Stimulated activated CD8-positive, alpha-beta memory T cell treated with anti-CD3 and anti-CD28 coated beads, Interleukin-4, amount 100 ng/mL, for 24 hours (primary cell): Measurements from ENCODE around the gene ZNF311.

Experiments used
- DNase-seq: peaks from one replicate; pipeline ENCODE4 v3.0.0-alpha.2; 2020; ENCODE audit warnings: low read depth

ZNF311 gene

DNA sequence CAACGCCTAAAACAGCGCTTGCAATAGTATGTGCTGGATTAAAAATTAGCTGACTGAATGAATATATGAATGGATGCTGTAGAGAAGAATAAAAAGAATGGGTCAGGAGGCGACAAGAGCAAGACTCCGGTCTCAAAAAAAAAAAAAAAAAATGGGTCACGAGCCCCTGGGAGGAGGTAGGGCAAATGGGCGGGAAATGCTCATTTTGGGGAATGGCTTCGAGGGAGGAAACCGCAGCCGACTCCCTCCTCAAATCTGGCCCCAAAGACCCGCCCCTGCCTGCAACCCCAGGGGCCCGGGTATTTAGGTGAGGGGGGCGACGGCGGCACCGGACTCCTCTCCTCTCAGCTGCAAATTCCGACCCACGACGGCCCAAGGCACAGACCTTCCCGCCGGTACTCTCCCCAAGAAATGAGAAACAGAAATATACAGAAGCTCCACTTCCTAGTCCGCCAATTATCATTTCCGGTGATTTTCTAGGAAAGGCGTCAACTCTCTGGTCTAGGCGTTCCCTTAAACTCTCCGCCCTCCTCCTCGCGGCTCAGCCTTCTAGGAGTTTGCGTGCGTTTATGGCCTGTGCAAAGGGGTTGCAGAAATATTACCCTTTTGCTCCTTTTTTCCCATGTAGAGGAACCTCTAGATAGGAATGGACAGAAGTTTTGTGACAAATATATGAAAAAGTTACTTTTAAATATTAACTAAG lies at the start of gene ZNF311:
TSS of gene ZNF311 (minus strand) at position 133 of the 703 bp plus-strand sequence. CDS start 1,361 bp downstream, outside the sequence.
- no peak for DNase-seq

DNA sequence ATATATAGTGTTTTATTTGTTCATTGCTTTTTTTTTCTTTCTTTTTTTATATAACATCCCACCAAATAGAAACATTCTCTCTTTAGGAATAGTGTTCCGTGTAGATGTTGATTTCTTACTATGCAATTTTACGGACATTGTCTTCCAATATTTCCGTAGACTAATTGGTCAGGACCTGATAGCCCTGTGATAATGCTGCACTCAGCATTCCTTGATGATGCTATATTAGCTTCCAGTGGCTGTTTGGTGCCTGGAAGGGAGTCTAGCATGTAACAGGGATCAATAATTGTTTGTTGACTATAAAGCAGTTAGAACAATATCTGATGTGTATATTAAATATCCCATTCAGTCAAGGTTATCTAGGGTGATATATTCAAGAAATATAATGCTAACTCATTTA lies 46.6 kb upstream of the ZNF311 start:
- no peak for DNase-seq

DNA sequence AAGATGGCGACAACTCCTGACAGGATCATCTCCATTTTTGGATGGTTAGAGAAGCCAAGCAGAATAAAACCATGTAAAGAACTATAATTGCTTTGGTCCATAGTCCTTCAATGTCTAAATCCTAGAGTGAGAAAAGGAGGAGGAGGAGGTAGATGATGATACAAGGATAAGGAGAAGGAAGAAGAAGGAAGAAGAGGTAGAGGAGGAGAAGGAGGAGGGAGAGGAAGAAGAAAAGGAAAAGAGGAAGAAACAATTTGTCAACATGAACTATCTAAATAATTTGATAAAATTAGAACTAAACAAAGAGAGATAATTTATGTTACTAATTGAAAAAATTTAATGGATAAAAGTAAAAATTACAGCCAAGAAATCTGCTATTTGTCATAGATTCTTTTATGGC lies 40.0 kb upstream of the ZNF311 start, which contains the start of gene OR2W1:
TSS of gene OR2W1 (minus strand) at position 101 of the 400 bp plus-strand sequence. CDS start at position 101, 0 bp downstream.
- DNase-seq, result no peak

DNA sequence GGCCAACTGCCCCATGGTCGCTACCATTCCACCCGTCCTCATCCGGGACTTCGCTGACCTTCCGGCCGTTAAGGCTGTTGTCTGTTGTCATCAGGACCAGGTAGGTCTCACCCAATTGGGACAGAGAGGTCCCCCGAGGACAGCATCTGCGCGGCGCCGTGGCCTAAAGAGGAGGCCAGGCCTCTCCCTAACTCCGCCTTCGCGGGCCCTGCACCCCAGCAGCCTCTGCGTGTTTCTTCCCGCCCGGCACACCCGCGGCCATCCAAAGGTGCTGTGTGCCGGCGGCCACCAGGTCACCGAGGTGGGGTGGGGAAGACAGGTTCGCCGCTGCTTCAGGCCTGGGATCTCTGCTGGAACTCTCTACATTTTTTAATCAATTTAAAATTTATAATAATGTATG lies 30.8 kb upstream of the ZNF311 start:
- DNase-seq, result no peak

DNA sequence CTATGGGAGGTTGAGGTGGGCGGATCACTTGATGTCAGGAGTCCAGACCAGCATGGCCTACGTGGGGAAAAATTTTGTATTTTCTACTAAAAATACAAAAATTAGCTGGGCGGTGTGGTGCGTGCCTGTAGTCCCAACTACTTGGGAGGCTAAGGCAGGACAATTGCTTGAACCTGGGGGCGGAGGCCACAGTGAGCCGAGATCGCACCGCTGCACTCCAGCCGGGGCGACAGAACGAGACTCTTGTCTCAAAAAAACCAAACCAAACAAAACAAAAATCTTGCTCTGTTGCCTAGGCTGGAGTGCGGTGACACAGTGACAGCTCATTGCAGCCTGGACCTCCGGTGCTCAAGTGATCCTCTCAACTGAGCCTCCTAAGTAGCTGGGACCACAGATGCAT lies 23.7 kb upstream of the ZNF311 start:
- no peak for DNase-seq

DNA sequence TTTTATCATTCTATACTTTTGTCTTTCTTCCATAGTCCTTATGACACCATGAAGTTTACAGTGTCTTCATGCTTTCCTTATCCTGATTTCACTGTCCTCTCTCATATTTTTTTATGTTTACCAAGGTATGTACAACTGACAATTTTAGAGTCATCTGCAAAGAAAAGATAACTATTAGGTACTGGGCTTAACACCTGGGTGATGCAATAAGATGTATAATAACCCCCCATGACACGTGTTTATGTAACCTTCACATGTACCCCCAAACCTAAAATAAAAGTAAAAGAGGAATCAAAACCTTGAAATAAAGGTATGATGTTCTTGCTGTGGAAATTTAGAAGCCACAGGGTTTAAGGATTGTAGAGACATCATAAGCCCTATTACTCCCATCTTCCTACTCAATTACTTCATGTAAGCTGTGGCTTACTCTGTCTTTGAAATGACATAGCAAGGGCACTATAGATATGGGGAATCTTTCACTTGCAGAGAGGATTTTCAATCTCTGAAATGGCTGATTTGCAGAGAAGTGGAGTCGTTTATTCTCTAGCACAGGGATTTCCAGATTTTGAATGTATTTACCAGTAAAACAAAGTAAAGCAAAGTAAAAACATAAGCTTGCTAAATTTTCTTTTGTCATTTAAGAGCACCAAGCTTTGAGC lies 20.9 kb upstream of the ZNF311 start:
- no peak for DNase-seq

DNA sequence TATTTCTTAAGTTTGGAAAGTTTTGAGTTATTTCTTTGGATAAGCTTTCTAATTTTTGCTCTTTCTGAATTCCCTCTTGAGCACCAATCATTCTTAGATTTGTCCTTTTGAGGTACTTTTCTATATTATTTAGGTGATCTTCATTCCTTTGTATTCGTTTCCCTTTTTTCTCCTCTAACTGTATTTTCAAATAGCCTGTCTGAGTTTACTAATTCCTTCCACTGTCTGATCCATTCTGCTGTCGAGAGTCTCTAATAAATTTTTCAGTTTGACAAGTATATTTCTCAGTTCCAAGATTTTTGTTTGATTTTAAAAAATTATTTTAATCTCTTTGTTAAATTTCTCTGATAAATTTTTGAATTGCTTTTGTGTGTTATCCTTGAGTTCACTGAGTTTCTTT lies 16.3 kb upstream of the ZNF311 start:
- no peak for DNase-seq

DNA sequence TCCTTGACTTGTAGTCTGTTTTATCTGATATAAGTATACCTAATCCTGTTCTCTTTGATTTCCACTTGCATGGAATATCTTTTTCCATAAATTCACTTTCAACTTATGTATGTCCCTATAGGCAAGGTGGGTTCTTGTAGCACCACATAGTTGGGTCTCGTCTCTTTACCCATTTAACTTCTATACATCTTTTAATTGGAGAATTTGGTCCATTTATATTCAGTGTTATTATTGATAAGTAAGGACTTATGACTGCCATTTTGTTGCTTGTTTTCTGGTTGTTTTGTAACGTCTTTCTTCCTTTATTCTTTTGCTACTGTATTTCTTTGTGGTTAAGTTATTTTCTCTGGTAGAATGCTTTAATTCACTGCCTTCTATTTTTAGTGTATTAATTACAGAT lies 14.5 kb upstream of the ZNF311 start:
- no peak for DNase-seq

DNA sequence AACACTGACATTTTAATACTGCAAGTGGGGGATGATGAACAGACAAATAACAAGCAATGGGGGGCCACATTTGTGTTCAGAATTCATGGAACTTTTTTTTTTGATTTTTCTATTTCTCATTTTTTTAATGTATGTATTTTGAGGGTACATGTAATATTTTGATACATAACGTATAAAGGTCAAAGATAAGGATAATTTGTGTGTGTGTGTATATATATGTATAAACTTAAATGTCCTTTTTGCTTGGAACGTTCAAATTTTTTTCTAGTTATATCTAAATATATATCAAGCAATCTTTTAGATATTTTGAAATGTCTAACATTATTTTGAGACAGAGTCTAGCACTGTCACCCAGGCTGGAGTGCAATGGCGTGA lies 12.3 kb upstream of the ZNF311 start:
- no peak for DNase-seq

DNA sequence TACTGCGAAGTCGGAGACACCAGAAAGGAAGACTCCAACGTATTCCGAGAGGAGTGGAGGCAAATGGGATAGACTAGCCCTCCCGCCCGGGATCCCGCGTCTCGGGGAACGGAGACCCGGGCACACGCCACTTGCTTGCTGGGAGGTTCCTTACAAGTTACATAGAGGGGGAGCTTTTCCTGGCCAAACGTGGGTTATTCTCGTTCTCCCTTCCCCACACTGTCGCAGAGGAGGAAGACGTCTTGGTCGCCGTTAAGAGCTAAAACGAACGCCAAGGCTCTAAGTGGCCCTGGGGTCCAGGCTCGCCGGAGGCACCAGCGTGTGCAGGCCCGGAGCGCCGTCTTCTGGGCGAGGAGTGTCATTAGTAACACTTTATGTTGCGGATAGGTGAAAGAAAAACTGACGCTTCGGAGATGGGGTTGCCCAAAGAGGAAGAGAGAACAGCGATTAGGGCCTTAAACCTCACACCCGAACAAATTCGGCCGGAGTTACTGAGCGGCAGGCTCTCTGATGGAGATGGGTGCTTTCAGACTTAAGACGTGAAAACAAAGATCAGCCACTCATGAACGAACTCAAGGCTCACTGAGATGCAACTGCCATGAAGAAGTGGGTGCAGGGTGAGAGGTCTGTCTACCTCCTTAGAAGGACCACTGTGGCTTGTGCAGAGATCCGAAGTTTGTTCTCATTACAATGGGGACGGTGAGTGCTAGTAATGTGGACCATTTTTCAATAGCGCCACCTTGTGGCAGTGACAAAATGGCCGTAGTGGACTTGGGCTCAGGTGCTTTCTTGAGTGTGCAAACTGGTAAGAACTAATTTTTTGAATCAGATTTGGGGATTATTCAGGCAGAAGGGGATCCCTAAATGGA lies 11.7 kb upstream of the ZNF311 start:
- DNase-seq, result peak; percentile 71

DNA sequence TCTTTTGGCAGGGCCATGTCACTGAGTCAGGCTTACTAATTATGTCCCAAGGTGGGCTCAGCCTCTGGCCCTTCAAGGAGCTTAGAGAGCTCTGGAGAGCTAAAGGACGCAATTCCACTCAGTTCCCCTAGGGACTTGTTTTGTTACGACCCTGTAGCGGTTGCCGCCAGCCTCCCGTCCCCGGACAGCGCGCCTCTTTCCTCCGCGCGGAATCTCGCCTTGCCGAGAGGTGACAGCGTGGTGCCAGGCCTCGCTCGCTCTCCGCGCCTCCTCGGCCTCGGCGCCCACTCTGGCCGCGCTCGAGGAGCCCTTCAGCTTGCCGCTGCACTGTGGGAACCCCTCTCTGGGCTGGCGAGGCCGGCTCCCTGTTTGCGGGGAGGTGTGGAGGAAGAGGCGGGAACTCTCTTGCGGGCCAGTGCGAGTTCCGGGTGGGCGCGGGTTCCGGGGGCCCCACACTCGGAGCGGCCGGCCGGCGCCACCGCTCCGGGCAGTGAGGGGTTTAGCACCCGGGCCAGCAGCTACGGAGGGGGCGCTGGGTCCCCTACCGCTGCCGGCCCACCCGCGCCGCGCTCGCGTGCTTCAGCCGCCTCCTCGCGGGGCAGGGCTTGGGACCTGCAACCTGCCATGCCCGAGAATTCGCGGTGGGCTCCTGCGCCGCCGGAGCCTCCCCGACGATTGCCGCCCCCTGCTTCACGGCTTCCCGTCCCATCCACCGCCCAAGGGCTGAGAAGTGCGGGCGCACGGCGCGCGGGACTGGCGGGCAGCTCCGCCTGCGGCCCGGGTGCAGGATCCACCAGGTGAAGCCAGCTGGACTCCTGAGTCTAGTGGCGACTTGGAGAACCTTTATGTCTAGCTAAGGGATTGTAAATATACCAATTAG lies 9.9 kb upstream of the ZNF311 start:
- no peak for DNase-seq

DNA sequence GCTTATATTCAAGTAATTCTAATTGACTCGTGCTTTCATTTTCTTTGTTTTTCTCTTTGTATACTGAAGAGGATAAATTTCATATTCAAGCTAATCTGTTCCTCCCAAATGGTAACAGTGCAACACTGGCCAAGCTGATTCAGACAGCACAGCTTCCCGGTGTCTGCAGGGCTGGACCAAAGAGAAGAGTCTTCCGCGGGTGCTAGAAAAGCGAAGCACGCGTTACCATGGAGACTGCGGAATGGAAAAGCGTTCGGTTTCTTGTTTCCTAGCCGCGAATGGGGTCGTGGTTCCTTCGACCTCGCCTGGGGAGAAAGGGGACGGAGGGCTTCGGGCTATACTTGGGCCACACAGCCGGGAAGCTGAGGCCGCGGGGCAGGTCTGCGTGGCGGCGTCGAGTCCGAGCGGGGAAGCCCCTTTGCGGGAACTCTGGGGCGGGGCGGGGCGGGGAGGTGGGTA lies 6.2 kb upstream of the ZNF311 start:
- peak; percentile 19 for DNase-seq

DNA sequence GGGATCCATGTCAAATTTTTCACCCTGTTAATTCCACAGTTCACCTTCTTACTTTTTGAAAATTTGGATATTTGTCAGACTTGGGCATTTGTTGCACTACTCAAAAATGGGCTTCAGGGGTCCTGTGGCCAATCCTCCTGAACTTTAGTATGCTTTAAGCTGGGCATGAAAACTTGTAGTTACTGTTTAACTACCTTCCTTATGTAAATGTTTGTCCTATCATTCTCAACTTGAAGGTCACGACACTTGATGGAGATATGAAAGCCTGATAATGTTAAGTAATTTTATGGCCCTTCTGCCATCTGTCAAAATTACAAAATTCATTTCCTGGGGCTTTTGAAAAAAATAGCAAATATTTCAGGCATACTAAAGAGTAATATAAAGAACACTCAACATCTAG lies 4.2 kb upstream of the ZNF311 start:
- DNase-seq, result no peak

DNA sequence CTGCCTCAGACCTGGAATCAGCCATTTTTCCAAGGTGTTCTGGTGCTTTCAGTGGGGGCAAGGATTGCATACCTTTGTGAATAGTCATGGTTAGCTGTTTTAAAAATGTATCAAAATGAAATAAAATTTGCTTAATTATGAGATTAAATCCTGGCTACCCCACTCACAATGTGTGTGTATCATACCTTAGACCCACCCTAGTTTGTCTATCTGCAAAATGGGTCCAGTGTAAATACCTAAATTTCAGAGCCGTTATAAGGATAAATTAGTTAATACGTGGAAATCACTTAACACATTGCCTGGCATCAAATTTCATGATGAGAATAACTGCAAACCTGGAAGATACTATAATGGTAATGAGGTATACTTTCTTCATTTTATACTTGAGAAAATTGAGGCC lies 3.0 kb upstream of the ZNF311 start:
- DNase-seq, result no peak

DNA sequence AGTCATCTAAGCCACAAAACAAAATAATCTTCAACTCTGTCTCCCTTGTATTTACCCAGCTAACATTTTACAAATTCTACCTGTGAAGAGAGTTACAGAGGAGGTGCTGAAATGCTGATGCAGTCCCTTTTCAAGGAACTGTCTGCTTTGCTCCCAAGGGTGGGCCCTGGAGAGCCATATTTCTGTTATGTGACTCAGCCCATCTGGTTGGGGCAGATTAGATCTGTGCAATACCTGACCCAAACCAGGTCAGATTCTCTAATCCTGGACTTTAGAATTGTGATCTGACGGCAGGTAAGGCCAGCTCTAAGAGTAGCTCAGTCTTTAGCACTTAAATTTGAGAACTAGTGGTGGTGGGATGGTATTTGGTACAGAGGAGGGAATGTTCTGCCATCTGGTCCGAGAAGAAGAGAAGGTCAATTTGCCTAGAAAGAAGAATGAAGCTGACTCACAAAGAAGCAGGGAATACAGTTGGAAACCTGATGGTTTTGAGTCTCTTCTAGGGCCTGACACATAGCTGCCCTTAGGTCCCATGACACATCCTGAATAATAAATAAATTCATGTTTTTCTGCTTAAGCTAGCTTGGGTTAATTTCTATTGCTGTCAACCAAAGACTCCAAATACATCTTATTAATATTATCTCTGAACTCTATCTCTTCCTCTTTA lies 8.1 kb downstream of the ZNF311 start:
- DNase-seq, result no peak

DNA sequence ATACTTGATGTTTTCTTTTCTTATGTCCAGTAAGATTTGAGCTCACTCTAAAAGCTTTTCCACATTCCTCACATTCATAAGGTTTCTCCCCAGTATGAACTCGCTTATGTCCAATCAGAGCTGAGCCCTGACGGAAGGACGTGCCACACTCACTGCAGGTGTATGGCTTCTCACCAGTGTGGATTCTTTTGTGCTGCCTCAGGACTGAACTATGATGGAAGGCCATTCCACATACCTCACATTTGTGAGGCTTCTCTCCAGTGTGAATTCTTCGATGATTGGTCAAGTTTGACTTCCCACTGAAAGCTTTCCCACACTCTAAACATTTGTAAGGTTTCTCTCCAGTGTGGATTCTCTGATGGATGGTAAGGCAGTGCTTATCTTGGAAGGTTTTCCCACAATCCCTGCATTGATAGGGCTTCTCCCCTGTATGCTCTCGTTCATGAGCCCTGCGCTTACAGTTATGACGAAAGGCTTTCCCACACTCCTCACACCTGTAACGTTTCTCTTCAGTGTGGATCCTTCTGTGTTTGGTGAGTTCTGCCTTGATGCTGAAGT lies 9.9 kb downstream of the ZNF311 start:
- DNase-seq, result no peak

DNA sequence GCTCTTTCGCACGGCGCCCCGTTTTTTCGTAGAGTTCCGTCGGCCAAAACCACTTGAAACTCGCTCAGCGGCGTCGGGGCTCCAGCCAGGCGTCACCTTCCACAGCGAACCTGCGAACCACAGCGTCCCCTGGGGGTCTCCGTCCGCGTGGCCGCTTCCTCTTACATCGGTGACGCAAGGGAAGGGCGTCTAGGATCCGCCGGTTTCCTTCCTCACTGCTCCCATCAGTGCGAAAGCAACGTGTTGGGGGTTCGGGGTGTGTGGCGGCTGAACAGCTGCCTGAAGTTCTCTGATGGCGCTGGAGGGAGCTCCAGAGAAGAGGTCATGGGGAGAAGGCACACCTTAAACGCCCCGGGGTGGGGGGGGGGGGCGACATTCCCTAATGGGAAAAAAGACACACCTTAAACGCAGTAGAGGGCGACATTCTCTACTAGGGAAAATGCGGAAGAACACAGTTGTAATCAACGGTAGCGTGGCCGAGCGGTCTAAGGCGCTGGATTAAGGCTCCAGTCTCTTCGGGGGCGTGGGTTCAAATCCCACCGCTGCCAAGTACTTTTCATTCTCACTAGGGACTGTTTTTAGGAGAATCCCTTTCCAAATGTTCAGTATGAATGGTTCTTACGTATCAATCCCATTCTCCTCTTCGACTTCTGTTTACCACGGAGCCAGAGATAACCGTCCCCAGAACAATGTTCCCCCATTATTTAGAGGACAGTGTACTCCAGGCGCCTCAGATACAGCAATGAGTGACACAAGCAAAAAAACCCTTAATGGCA lies 16.4 kb downstream of the ZNF311 start:
- peak; percentile 59 for DNase-seq

DNA sequence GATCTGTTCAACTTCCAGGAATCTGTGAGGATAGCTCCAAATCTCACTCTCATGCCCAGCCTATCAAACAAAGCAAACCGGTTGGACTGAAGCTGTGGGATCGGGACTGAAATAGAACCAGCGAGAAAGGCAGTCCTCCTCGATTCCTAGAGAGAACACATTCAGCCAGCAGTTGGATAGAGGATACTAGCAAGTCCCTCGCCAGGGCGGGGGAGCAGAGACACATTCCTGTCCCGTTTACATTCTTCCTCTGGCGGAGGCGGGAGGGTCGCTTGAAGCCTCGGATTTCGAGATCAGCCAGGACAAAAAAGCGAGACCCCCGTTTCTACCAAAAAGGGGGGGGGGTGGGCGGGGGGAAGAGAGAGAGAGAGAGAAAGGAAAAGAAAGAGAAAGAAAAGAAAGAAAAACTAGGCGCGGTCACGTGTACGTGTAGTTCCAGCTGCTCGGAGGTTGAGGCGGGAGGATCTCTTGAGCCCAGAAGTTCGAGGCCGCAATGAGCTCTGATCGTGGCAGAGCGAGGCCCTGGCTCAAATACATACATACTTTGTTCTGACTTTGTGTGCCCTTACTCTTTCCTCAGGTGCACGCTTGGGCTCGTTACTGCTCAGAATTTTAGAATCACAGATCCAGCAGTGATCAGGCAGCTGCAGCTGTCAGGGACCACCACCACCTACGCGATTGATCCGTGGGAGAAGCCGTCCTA lies 19.5 kb downstream of the ZNF311 start:
- no peak for DNase-seq

DNA sequence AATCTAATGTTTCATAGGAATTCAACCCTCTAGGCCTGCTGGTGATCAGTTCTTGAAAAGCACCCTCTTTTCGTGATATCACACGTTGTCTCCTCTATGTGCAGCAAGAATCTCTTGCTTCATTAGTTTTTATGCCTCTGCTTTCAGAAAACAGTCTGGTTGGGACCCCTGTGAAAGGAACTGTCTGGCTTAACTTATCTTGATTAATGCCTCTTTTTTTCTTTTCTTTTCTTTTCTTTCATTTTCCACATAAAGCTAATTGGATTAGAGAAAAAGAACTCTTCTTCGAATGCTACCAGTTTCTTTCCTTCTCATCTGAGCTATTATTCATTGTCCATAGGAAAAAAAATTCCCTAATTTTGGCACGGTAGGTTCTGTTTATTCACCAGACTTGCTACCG lies 21.3 kb downstream of the ZNF311 start:
- DNase-seq, result no peak
